ENCODE measurements around the gene SGK1.

Gene SGK1

GRCh38 chr6:134168590-134169208, 149.2 kb downstream of the SGK1 start:
- DNase-seq (ENCODE audit: extremely low read depth, insufficient read length) = no peak
- H3K4me3 ChIP-seq (replicated peaks; ENCODE audit: low read depth, low read length) = no peak overlapping the region
- peaks cover 6% of the 10 kb centered on the region for H3K36me3 ChIP-seq (ENCODE audit: control insufficient read depth, insufficient read depth, low read length)
- H3K27me3 ChIP-seq (replicated peaks; ENCODE audit: control insufficient read depth, insufficient read depth, low read length) = no peaks in the 10 kb centered on the region
- TF ChIP-seq, protein P1, sequence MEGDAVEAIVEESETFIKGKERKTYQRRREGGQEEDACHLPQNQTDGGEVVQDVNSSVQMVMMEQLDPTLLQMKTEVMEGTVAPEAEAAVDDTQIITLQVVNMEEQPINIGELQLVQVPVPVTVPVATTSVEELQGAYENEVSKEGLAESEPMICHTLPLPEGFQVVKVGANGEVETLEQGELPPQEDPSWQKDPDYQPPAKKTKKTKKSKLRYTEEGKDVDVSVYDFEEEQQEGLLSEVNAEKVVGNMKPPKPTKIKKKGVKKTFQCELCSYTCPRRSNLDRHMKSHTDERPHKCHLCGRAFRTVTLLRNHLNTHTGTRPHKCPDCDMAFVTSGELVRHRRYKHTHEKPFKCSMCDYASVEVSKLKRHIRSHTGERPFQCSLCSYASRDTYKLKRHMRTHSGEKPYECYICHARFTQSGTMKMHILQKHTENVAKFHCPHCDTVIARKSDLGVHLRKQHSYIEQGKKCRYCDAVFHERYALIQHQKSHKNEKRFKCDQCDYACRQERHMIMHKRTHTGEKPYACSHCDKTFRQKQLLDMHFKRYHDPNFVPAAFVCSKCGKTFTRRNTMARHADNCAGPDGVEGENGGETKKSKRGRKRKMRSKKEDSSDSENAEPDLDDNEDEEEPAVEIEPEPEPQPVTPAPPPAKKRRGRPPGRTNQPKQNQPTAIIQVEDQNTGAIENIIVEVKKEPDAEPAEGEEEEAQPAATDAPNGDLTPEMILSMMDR (IDR thresholded peaks at IDR 0.05; ENCODE audit: insufficient read depth, low read length, poor library complexity, severe bottlenecking) = no peak

- peaks cover 6% of the 10 kb centered on the region for H3K36me3 ChIP-seq (ENCODE audit: control insufficient read depth, insufficient read depth, low read length)
- no peak overlapping the region for H3K4me3 ChIP-seq (replicated peaks; ENCODE audit: low read depth, low read length)
- TF ChIP-seq, protein P1 (IDR thresholded peaks at IDR 0.05; ENCODE audit: insufficient read depth, low read length, poor library complexity, severe bottlenecking) = no peak
- no peaks in the 10 kb centered on the region; the same call in 1 of the 2 replicates for H3K27me3 ChIP-seq (replicated peaks; ENCODE audit: control insufficient read depth, insufficient read depth, low read length)
- no peak for DNase-seq (ENCODE audit: extremely low read depth, insufficient read length)
Measured at GRCh38 chr6:134166511-134167261, 151.2 kb downstream of the SGK1 start.

- DNase-seq (ENCODE audit: extremely low read depth, insufficient read length) = no peak
- no peak overlapping the region for H3K4me3 ChIP-seq (replicated peaks; ENCODE audit: low read depth, low read length)
Measured at GRCh38 chr6:134165561-134166201, 152.2 kb downstream of the SGK1 start.

GRCh38 chr6:134164300-134164699, 153.6 kb downstream of the SGK1 start:
- Histone ChIP-seq H3K27me3 (replicated peaks; ENCODE audit: control insufficient read depth, insufficient read depth, low read length) (no peaks in the 10 kb centered on the region; the same call in 1 of the 2 replicates), H3K4me3 (replicated peaks; ENCODE audit: low read depth, low read length) (no peak overlapping the region), H3K36me3 (ENCODE audit: control insufficient read depth, insufficient read depth, low read length) (peaks cover 1% of the 10 kb centered on the region)
- DNase-seq (ENCODE audit: extremely low read depth, insufficient read length) = no peak
- TF ChIP-seq, protein P1 (IDR thresholded peaks at IDR 0.05; ENCODE audit: insufficient read depth, low read length, poor library complexity, severe bottlenecking) = no peak

More at GRCh38 chr6:134165561-134166201, 152.2 kb downstream of the SGK1 start:
- TF ChIP-seq, protein P1 (IDR thresholded peaks at IDR 0.05; ENCODE audit: insufficient read depth, low read length, poor library complexity, severe bottlenecking) = no peak
- Histone ChIP-seq H3K27me3 (replicated peaks; ENCODE audit: control insufficient read depth, insufficient read depth, low read length) (no peaks in the 10 kb centered on the region; the same call in 1 of the 2 replicates), H3K36me3 (ENCODE audit: control insufficient read depth, insufficient read depth, low read length) (peaks cover 5% of the 10 kb centered on the region)

DNA sequence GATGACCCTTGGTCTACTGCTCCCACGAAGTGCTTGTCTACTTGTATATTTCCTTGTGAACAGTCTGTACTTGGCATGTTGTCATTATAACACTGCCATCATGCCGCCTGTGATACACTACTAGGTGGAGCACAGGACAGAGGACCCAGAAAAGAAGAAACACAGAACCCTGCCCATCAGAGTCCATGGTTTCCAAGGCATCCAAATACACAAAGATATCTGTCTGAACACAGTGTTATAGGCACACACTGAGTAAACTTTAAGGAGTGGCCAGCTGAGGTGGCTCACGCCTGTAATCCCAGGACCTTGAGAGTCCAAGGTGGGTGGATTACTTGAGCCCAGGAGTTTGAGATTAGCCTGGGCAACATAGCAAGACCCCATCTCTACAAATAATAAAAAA, 155.0 kb downstream of the SGK1 start:
- TF ChIP-seq, protein P1 (IDR thresholded peaks at IDR 0.05; ENCODE audit: insufficient read depth, low read length, poor library complexity, severe bottlenecking) = no peak
- H3K36me3 ChIP-seq (ENCODE audit: control insufficient read depth, insufficient read depth, low read length) = peaks cover 1% of the 10 kb centered on the region
- no peak overlapping the region for H3K4me3 ChIP-seq (replicated peaks; ENCODE audit: low read depth, low read length)
- no peaks in the 10 kb centered on the region; the same call in 1 of the 2 replicates for H3K27me3 ChIP-seq (replicated peaks; ENCODE audit: control insufficient read depth, insufficient read depth, low read length)
- no peak for DNase-seq (ENCODE audit: extremely low read depth, insufficient read length)

Data from GM06990 (cell line).